ENCODE measurements around the gene THRA. TPM values are rescaled to one million over a fixed set of nuclear protein-coding genes. Genes with fewer than 3 reads are reported as not detected.

Gene THRA
- total RNA-seq, 1 experiment from 2014 or later, result 11.4 TPM

GRCh38 chr17:40025559-40025958 lies 37.2 kb upstream of the THRA start:
- no TSS peak for BruUV-seq (replicated peaks)
- no peak overlapping the region for H2AFZ ChIP-seq
- H4K20me1 ChIP-seq (ENCODE audit: insufficient read depth), result no peaks in the 10 kb centered on the region
- H3K27me3 ChIP-seq (ENCODE audit: insufficient read depth, low read depth), result no peaks in the 10 kb centered on the region
- intact Hi-C loops (cut with micrococcal nuclease; ENCODE audit: unreplicated experiment), result loop anchor here (10.0 kb wide), 1 partner anchor 289 kb away; no protein-coding TSS in a partner anchor
- ChIA-PET POLR2A (ENCODE audit: unreplicated experiment) (no interaction called here), CTCF (interaction anchor here (0.5 to 1.0 kb wide), 2 partner anchors 14 to 213 kb away, joined by 3 to 5 read pairs; no protein-coding TSS in a partner anchor)
- no peak overlapping the region; the same call in 1 of the 2 replicates for H3K27ac ChIP-seq
- DNase-seq, result no peak
- no peaks in the 10 kb centered on the region for H3K9me3 ChIP-seq (ENCODE audit: insufficient read depth, low read depth)
- H3K36me3 ChIP-seq (ENCODE audit: low read depth), result no peaks in the 10 kb centered on the region
- peaks cover 55% of the 10 kb centered on the region for H3F3A ChIP-seq (ENCODE audit: insufficient read depth, low read depth)
- no peak overlapping the region for H3K4me3 ChIP-seq
- H3K79me2 ChIP-seq (ENCODE audit: low read depth), result no peaks in the 10 kb centered on the region
- H3K4me1 ChIP-seq (replicated peaks; ENCODE audit: insufficient read depth), result peaks cover 67% of the 10 kb centered on the region
- H3K4me2 ChIP-seq, result peak overlapping the region; percentile 60
- H3K9me2 ChIP-seq (ENCODE audit: insufficient read depth), result no peaks in the 10 kb centered on the region
- TF ChIP-seq, protein P1, sequence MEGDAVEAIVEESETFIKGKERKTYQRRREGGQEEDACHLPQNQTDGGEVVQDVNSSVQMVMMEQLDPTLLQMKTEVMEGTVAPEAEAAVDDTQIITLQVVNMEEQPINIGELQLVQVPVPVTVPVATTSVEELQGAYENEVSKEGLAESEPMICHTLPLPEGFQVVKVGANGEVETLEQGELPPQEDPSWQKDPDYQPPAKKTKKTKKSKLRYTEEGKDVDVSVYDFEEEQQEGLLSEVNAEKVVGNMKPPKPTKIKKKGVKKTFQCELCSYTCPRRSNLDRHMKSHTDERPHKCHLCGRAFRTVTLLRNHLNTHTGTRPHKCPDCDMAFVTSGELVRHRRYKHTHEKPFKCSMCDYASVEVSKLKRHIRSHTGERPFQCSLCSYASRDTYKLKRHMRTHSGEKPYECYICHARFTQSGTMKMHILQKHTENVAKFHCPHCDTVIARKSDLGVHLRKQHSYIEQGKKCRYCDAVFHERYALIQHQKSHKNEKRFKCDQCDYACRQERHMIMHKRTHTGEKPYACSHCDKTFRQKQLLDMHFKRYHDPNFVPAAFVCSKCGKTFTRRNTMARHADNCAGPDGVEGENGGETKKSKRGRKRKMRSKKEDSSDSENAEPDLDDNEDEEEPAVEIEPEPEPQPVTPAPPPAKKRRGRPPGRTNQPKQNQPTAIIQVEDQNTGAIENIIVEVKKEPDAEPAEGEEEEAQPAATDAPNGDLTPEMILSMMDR (conservative IDR thresholded peaks at IDR 0.05), result no peak
- TF ChIP-seq EZH2 (IDR thresholded peaks at IDR 0.05; ENCODE audit: low read depth), result no peak

- DNase-seq, result peak; percentile 80 to 90
- Histone ChIP-seq H3K9me3 (ENCODE audit: insufficient read depth, low read depth) (no peaks in the 10 kb centered on the region), H3K27ac (peak overlapping the region; percentile 70), H3F3A (ENCODE audit: insufficient read depth, low read depth) (peaks cover 49% of the 10 kb centered on the region), H3K79me2 (ENCODE audit: low read depth) (no peaks in the 10 kb centered on the region), H3K4me2 (peak overlapping the region; percentile 60), H2AFZ (no peak overlapping the region), H3K4me3 (no peak overlapping the region), H3K27me3 (ENCODE audit: insufficient read depth, low read depth) (no peaks in the 10 kb centered on the region), H3K9me2 (ENCODE audit: insufficient read depth) (no peaks in the 10 kb centered on the region), H3K4me1 (replicated peaks; ENCODE audit: insufficient read depth) (peaks cover 60% of the 10 kb centered on the region), H3K36me3 (ENCODE audit: low read depth) (no peaks in the 10 kb centered on the region), H4K20me1 (ENCODE audit: insufficient read depth) (no peaks in the 10 kb centered on the region)
- ChIA-PET POLR2A (ENCODE audit: unreplicated experiment) (no interaction called here), CTCF (interaction anchor here (0.5 to 1.1 kb wide), 7 partner anchors 10 to 213 kb away, joined by 3 to 7 read pairs (median 4); partner anchors contain the start of genes CSF3 and PSMD3)
- BruUV-seq (replicated peaks), result no TSS peak
- intact Hi-C loops (cut with micrococcal nuclease; ENCODE audit: unreplicated experiment), result loop anchor here (1.0 to 10.0 kb wide), 4 partner anchors 45 to 289 kb away; partner anchors contain the start of gene PSMD3
- no peak for TF ChIP-seq EZH2 (IDR thresholded peaks at IDR 0.05; ENCODE audit: low read depth)
- TF ChIP-seq, protein P1 (conservative IDR thresholded peaks at IDR 0.05), result no peak
These were observed 36.6 kb upstream of the THRA start for GRCh38 chr17:40025991-40026815.

- Histone ChIP-seq H3K4me2 (peak overlapping the region; percentile 60), H3K9me2 (ENCODE audit: insufficient read depth) (no peaks in the 10 kb centered on the region), H3K4me3 (no peak overlapping the region), H3K27me3 (ENCODE audit: insufficient read depth, low read depth) (no peaks in the 10 kb centered on the region), H3K27ac (peak overlapping the region; percentile 70), H3K79me2 (ENCODE audit: low read depth) (no peaks in the 10 kb centered on the region), H4K20me1 (ENCODE audit: insufficient read depth) (no peaks in the 10 kb centered on the region), H3K9me3 (ENCODE audit: insufficient read depth, low read depth) (no peaks in the 10 kb centered on the region), H3K36me3 (ENCODE audit: low read depth) (no peaks in the 10 kb centered on the region), H3F3A (ENCODE audit: insufficient read depth, low read depth) (peaks cover 42% of the 10 kb centered on the region), H2AFZ (no peak overlapping the region), H3K4me1 (replicated peaks; ENCODE audit: insufficient read depth) (peaks cover 52% of the 10 kb centered on the region)
- BruUV-seq (replicated peaks), result no TSS peak
- ChIA-PET CTCF (interaction anchor here (0.8 to 1.1 kb wide), 5 partner anchors 11 to 47 kb away, joined by 3 to 5 read pairs (median 3); partner anchors contain the start of genes CSF3, MED24 and PSMD3), POLR2A (ENCODE audit: unreplicated experiment) (no interaction called here)
- DNase-seq, result peak; percentile 49 to 71
- no peak for TF ChIP-seq EZH2 (IDR thresholded peaks at IDR 0.05; ENCODE audit: low read depth)
- TF ChIP-seq, protein P1 (conservative IDR thresholded peaks at IDR 0.05), result peak; percentile 91
- intact Hi-C loops (cut with micrococcal nuclease; ENCODE audit: unreplicated experiment), result loop anchor here (1.0 to 10.0 kb wide), 5 partner anchors 14 to 288 kb away; partner anchors contain the start of gene PSMD3
These were observed 35.8 kb upstream of the THRA start for GRCh38 chr17:40026816-40027613.
